Heart right ventricle (tissue), 16 donors: ENCODE data around the gene UPK3BL1. TPM values are rescaled to one million over a fixed set of nuclear protein-coding genes. Genes with fewer than 3 reads are reported as not detected.
A peak's percentile ranks its signal among the peaks of the same experiment; 100 is the strongest.
"Not testable (repeated sequence)": the region's sequence is repeated elsewhere in the genome, so short reads cannot be mapped to it uniquely, and the experiment has no call there.

ENCODE experiments used
- ATAC-seq, 8 donors: fragments of 200-7000 bp; cut with Tn5 transposase; one replicate each; pipeline ENCODE4 v1.9.1; 2020; ENCODE audit warnings: mild to moderate bottlenecking in 8 of 8, moderate library complexity in 8 of 8, moderate number of reproducible peaks in 1 of 8
- DNase-seq, 2 donors: peaks; one replicate each; pipeline ENCODE4 v3.0.0-alpha.2; 2020
- H3K27ac ChIP-seq, 10 donors: fragments of 200-600 bp; sonication (generic) in 2 of 10; one replicate each; pipeline versions ENCODE4 v1.5.0 to v1.8.0; 2020 to 2022; ENCODE audit warnings: mild to moderate bottlenecking in 3 of 10
- H3K27me3 ChIP-seq, 7 donors: fragments of 200-600 bp; one replicate each; pipeline ENCODE4 v1.8.0; 2021 to 2022; ENCODE audit warnings: mild to moderate bottlenecking in 2 of 7
- H3K36me3 ChIP-seq, 9 donors: fragments of 200-600 bp; sonication (generic) in 1 of 9; one replicate each; pipeline versions ENCODE4 v1.5.0 to v1.8.0; 2020 to 2022; ENCODE audit warnings: mild to moderate bottlenecking in 2 of 9
- H3K4me1 ChIP-seq, 9 donors: fragments of 200-600 bp; sonication (generic) in 1 of 9; one replicate each; pipeline versions ENCODE4 v1.5.0 to v1.8.0; 2020 to 2022; ENCODE audit warnings: mild to moderate bottlenecking in 4 of 9
- H3K4me3 ChIP-seq, 10 donors: fragments of 200-600 bp; sonication (generic) in 2 of 10; one replicate each; pipeline versions ENCODE4 v1.5.0 to v1.8.0; 2020 to 2022; ENCODE audit warnings: mild to moderate bottlenecking in 7 of 10, moderate library complexity in 2 of 10
- H3K9me3 ChIP-seq, 11 donors: fragments of 200-600 bp in 10 of 11; sonication (generic) in 2 of 11; one replicate each; pipeline versions ENCODE4 v1.5.0 to v1.8.0; 2013 to 2022; ENCODE audit warnings: mild to moderate bottlenecking in 2 of 11, control low read depth in 1 of 11, moderate library complexity in 1 of 11
- WGBS, 2 donors: extraction: QIAGEN DNeasy Blood & Tissue Kit; methylation state at CpG; one replicate each; pipeline ENCODE4 v1.1.7; 2013; ENCODE audit warnings: inconsistent platforms in 1 of 2; 5-methylcytosine and 5-hydroxymethylcytosine counted together
- intact Hi-C, 10 donors: fragments of 100-400 bp; cut with DNase I; formaldehyde crosslinking; loops; one replicate each; pipeline versions ENCODE4 v1.11.1 to v1.14.2; 2022
- long read RNA-seq, 3 donors: library from polyadenylated mRNA; unstranded; transcript quantifications; one replicate each; pipeline ENCODE4 v2.0.0, GENCODE V29; 2020 to 2021
- polyA plus RNA-seq, 2 donors: library from polyadenylated mRNA; stranded (reverse); fragments of 200-250 nt; gene quantifications; one replicate each; pipeline ENCODE4 v1.2.3, GENCODE V29; 2013
- total RNA-seq, 10 donors: library from RNA; stranded (reverse); fragmentation: NEBNext Ultra II Directional in 3 of 10; extraction: Animal tissue kit (Norgen Biotek cat#: 25700) in 3 of 10; gene quantifications; one replicate each; pipeline versions ENCODE4 v1.2.1 to v1.2.4, GENCODE V29; 2021 to 2023
- donor health status: Arrhythmogenic right ventricular cardiomyopathy.
- donor health status: ischemic (EF 13 %, LVEDD 7.1; RV severe dilation, severe dysfunction).
- donor health status: healthy with polysubstance abuse.
- donor health status: DM: no; HTN: yes; CAD: no.
- donor health status: DM: no; HTN: no; CAD: no.
- donor health status: ischemic (EF 25% LVEDD 6.9; RV normal size, moderate dysfunction).
- donor health status: ischemic (EF 25% LVEDD 5.7; RV mildly dilated, moderate dysfunction).
- donor health status: healthy.
- donor health status: DM: yes; HTN: yes; CAD: no.
- donor health status: Ischemic cardiomyopathy.
- donor health status: ischemic (EF 35%, LVEDD 5.7; RV mildly dilated, moderate dysfunction).
- donor health status: nonischemic (EF 11% LVEDD 7.7; RV severe dilation, severe dysfunction).
- donor health status: DM: yes; HTN: yes; CAD: no.
- donor health status: PGD.
- donor health status: ischemic (EF 29% LVEDD 5.4; RV normal size, mild dysfunction).
- donor health status: nonischemic (EF 23%, LVEDD 6.1; RV moderate dilation, normal function).

Gene UPK3BL1
- total RNA-seq = 10 to 100 TPM in 6 of 10 donors, 1 to 10 TPM in 4; 2.0 to 14.3 (median 10.7) TPM
- 10 to 100 TPM; 10.3 to 82.8 TPM for polyA plus RNA-seq
- long read RNA-seq, donor 1, partial matches to known transcripts = 0 of 2 reads
- long read RNA-seq, donor 1, other reads (novel, unspliced or antisense) = 0 of 2 reads
- long read RNA-seq, donor 2, partial matches to known transcripts = 1 of 2 reads
- long read RNA-seq, donor 2, other reads (novel, unspliced or antisense) = 1 of 2 reads
- long read RNA-seq, donor 3, partial matches to known transcripts = 0 of 2 reads
- long read RNA-seq, donor 3, other reads (novel, unspliced or antisense) = 0 of 2 reads

GRCh38 chr7:102642691-102643090, at the start of gene UPK3BL1:
Gene UPK3BL1, minus strand, starts transcription at chr7:102642791. Its CDS starts 50 bp downstream, at chr7:102642741.
- H3K4me1 ChIP-seq, H3K27me3 ChIP-seq, H3K9me3 ChIP-seq, intact Hi-C loops, H3K36me3 ChIP-seq, H3K27ac ChIP-seq, H3K4me3 ChIP-seq, DNase-seq: not testable (repeated sequence)
- ATAC-seq = peak in 6 of 8 donors; percentile 9 to 36 (median 26)
- no CpG with 5 or more reads among the region's 9 CpGs for WGBS, 2 donors

GRCh38 chr7:102690602-102691001, 48.0 kb upstream of the UPK3BL1 start:
- H3K27ac ChIP-seq, H3K36me3 ChIP-seq, H3K9me3 ChIP-seq, ATAC-seq, DNase-seq, H3K4me1 ChIP-seq, intact Hi-C loops, H3K4me3 ChIP-seq: not testable (repeated sequence)
- 88 to 90% methylated on average over 4 of the region's 6 CpGs for WGBS, 2 donors
- peaks cover 0 to 10% (median 0%) of the 10 kb centered on the region in 7 donors for H3K27me3 ChIP-seq

- 56% methylated on average over 14 of the region's 74 CpGs; no CpG with 5 or more reads in 1 of the 2 donors for WGBS, 2 donors
- Histone ChIP-seq H3K27me3 (peaks cover 0 to 10% (median 0%) of the 10 kb centered on the region in 7 donors), H3K4me3 (peak overlapping the region in 1 of 10 donors; percentile 28)
- DNase-seq, H3K9me3 ChIP-seq, H3K4me1 ChIP-seq, H3K36me3 ChIP-seq, intact Hi-C loops, H3K27ac ChIP-seq: not testable (repeated sequence)
- peak in 7 of 8 donors; percentile 13 to 59 (median 44) for ATAC-seq
These were observed 47.1 kb upstream of the UPK3BL1 start for GRCh38 chr7:102689436-102690282.

- H3K27ac ChIP-seq, H3K4me3 ChIP-seq, intact Hi-C loops, H3K9me3 ChIP-seq, DNase-seq, H3K4me1 ChIP-seq, H3K36me3 ChIP-seq: not testable (repeated sequence)
- peak; percentile 86 to 95 (median 91) for ATAC-seq
- peaks cover 0 to 10% (median 0%) of the 10 kb centered on the region in 7 donors for H3K27me3 ChIP-seq
- no CpG with 5 or more reads among the region's 37 CpGs for WGBS, 2 donors
These were observed 45.9 kb upstream of the UPK3BL1 start for GRCh38 chr7:102688299-102689036.

GRCh38 chr7:102682560-102682959, 40.0 kb upstream of the UPK3BL1 start:
- intact Hi-C loops, H3K27me3 ChIP-seq, H3K36me3 ChIP-seq, H3K9me3 ChIP-seq, DNase-seq, H3K27ac ChIP-seq, H3K4me1 ChIP-seq, ATAC-seq, H3K4me3 ChIP-seq: not testable (repeated sequence)
- no CpG with 5 or more reads among the region's 5 CpGs for WGBS, 2 donors

GRCh38 chr7:102680780-102681179, 38.2 kb upstream of the UPK3BL1 start:
- WGBS, 2 donors = no CpG with 5 or more reads among the region's 5 CpGs
- intact Hi-C loops, H3K36me3 ChIP-seq, H3K4me1 ChIP-seq, H3K9me3 ChIP-seq, H3K27me3 ChIP-seq, DNase-seq, H3K4me3 ChIP-seq, H3K27ac ChIP-seq: not testable (repeated sequence)
- peak in 5 of 8 donors; percentile 19 to 30 (median 20) for ATAC-seq

GRCh38 chr7:102675545-102675944, 33.0 kb upstream of the UPK3BL1 start:
- H3K9me3 ChIP-seq, H3K4me3 ChIP-seq, H3K27me3 ChIP-seq, H3K36me3 ChIP-seq, ATAC-seq, H3K27ac ChIP-seq, intact Hi-C loops, DNase-seq, H3K4me1 ChIP-seq: not testable (repeated sequence)
- 83 to 100% methylated on average over 1 of the region's 2 CpGs for WGBS, 2 donors

GRCh38 chr7:102673447-102674067, 31.0 kb upstream of the UPK3BL1 start:
- H3K4me3 ChIP-seq, H3K36me3 ChIP-seq, DNase-seq, H3K9me3 ChIP-seq, intact Hi-C loops, H3K4me1 ChIP-seq, H3K27me3 ChIP-seq, H3K27ac ChIP-seq, ATAC-seq: not testable (repeated sequence)
- no CpG with 5 or more reads among the region's 9 CpGs for WGBS, 2 donors

GRCh38 chr7:102671956-102672307, 29.3 kb upstream of the UPK3BL1 start:
- ATAC-seq = peak in 1 of 8 donors; percentile 9
- peak overlapping the region in 3 of 10 donors; percentile 61 to 65 (median 61) for H3K4me3 ChIP-seq
- DNase-seq, H3K27ac ChIP-seq, H3K27me3 ChIP-seq, H3K36me3 ChIP-seq, H3K4me1 ChIP-seq, intact Hi-C loops, H3K9me3 ChIP-seq: not testable (repeated sequence)
- no CpG with 5 or more reads among the region's 9 CpGs for WGBS, 2 donors
